Activated B cell treated with CpG ODN at 0.5 μM for 24 hours (primary cell): ENCODE data around the gene COQ10A. TPM values are rescaled to one million over a fixed set of nuclear protein-coding genes. Genes with fewer than 3 reads are reported as not detected.

ENCODE experiments used
- ATAC-seq: fragments of 200-7000 bp; cut with Tn5 transposase; one replicate; pipeline ENCODE4 v1.10.0; 2021; ENCODE audit warnings: low read depth, mild to moderate bottlenecking, moderate library complexity
- CTCF ChIA-PET: fragments of 350-600 bp; sonication (Branson Sonifier 250); formaldehyde crosslinking; loops from one replicate; lab custom pipeline; 2021; ENCODE audit warnings: antibody characterized with exemption; lab: Charles Lee
- POLR2A ChIA-PET: fragments of 350-600 bp; sonication (Branson Sonifier 250); formaldehyde crosslinking; loops from one replicate; lab custom pipeline; 2021; ENCODE audit warnings: antibody characterized with exemption; lab: Charles Lee
- DNase-seq: peaks from one replicate; pipeline ENCODE4 v3.0.0; 2022
- H3K27ac Mint-ChIP-seq: one replicate; pipeline ENCODE4 v1.8.0; 2020; ENCODE audit warnings: mixed read lengths
- H3K27me3 Mint-ChIP-seq: one replicate; pipeline ENCODE4 v1.8.0; 2021; ENCODE audit warnings: mixed read lengths
- H3K36me3 Mint-ChIP-seq: one replicate; pipeline ENCODE4 v1.8.0; 2021; ENCODE audit warnings: low read depth, mixed read lengths
- H3K4me1 Mint-ChIP-seq: one replicate; pipeline ENCODE4 v1.8.0; 2021; ENCODE audit warnings: mixed read lengths
- H3K4me3 Mint-ChIP-seq: one replicate; pipeline ENCODE4 v1.8.0; 2020; ENCODE audit warnings: mild to moderate bottlenecking, mixed read lengths
- H3K9me3 Mint-ChIP-seq: one replicate; pipeline ENCODE4 v1.8.0; 2020; ENCODE audit warnings: mixed read lengths
- CTCF ChIP-seq: fragments of 200-600 bp; IDR thresholded peaks from one replicate; pipeline ENCODE4 v1.8.0; 2022; ENCODE audit warnings: antibody characterized with exemption, mild to moderate bottlenecking
- intact Hi-C: fragments of 100-400 bp; cut with micrococcal nuclease; formaldehyde crosslinking; loops from one replicate; pipeline ENCODE4 v1.15.1; 2024
- total RNA-seq: library from RNA; stranded (reverse); gene quantifications from 2 replicates; pipeline ENCODE4 v1.2.3, GENCODE V29; 2022

Gene COQ10A
- total RNA-seq, 1 donor from 2014 or later = 35.6 TPM

- CTCF ChIA-PET = interaction anchor here (0.7 to 3.1 kb wide), 9 partner anchors 17 to 151 kb away, joined by 3 to 51 read pairs (median 3); partner anchors contain the start of genes ANKRD52, PAN2 and STAT2
These were observed 49.1 kb downstream of the COQ10A start, which contains the start of gene CNPY2 for GRCh38 chr12:56315622-56316473. Gene CNPY2, minus strand, starts transcription at chr12:56315988. Its CDS starts 771 bp downstream, at chr12:56315217.

GRCh38 chr12:56317675-56318074 is 50.9 kb downstream of the COQ10A start:
- Mint-ChIP-seq H3K9me3 (no peaks in the 10 kb centered on the region), H3K27me3 (no peaks in the 10 kb centered on the region), H3K4me3 (no peak overlapping the region), H3K36me3 (peaks cover 42% of the 10 kb centered on the region), H3K27ac (no peak overlapping the region), H3K4me1 (peaks cover 21% of the 10 kb centered on the region)
- CTCF ChIA-PET = interaction anchor here (3.1 kb wide), 1 partner anchor 145 kb away, joined by 51 read pairs; no protein-coding TSS in a partner anchor
- ATAC-seq = no peak
- no peak for TF ChIP-seq CTCF
- DNase-seq = no peak
- intact Hi-C loops = no loop called here
- POLR2A ChIA-PET = interaction anchor here (1.4 to 4.9 kb wide), 2 partner anchors 10 to 17 kb away, joined by 3 to 61 read pairs; partner anchors contain the start of gene PAN2

More at GRCh38 chr12:56315622-56316473, 49.1 kb downstream of the COQ10A start, which contains the start of gene CNPY2:
- DNase-seq (peak; percentile 85), ATAC-seq (peak; percentile 89)
- H3K36me3 Mint-ChIP-seq = peaks cover 42% of the 10 kb centered on the region
- peaks cover 21% of the 10 kb centered on the region for H3K4me1 Mint-ChIP-seq
- no peak for TF ChIP-seq CTCF
- H3K27ac Mint-ChIP-seq = peak within 1 kb of the TSS; percentile 98
- H3K9me3 Mint-ChIP-seq = no peaks in the 10 kb centered on the region
- peak within 1 kb of the TSS; percentile 98 for H3K4me3 Mint-ChIP-seq
- POLR2A ChIA-PET = interaction anchor here (0.6 to 4.9 kb wide), 54 partner anchors 8 to 1817 kb away, joined by 3 to 61 read pairs (median 4); partner anchors contain the start of genes ANKRD52, COQ10A, ESYT1 and GLS2
- intact Hi-C loops = loop anchor here (1.0 kb wide), 12 partner anchors 16 to 926 kb away; partner anchors contain the start of genes CS, IL23A, RNF41 and SPRYD4
- no peaks in the 10 kb centered on the region for H3K27me3 Mint-ChIP-seq

Other genes starting within 250 kb of the COQ10A start
- gene IKZF4, start 245.9 kb upstream of the COQ10A start, total RNA-seq = 4.1 and 6.4 TPM in 2 replicates
- gene RPS26, start 225.0 kb upstream of the COQ10A start, total RNA-seq = 23.9 and 28.1 TPM in 2 replicates
- not detected in 2 replicates for gene ERBB3, start 186.8 kb upstream of the COQ10A start, total RNA-seq
- 137 and 155 TPM in 2 replicates for gene PA2G4, start 162.4 kb upstream of the COQ10A start, total RNA-seq
- gene RPL41, start 150.3 kb upstream of the COQ10A start, total RNA-seq = 5,829 and 6,631 TPM in 2 replicates
- 15.4 and 17.1 TPM in 2 replicates for gene ZC3H10, start 148.7 kb upstream of the COQ10A start, total RNA-seq
- gene ESYT1, start 138.7 kb upstream of the COQ10A start, total RNA-seq = 120 and 137 TPM in 2 replicates
- 25.2 and 36.2 TPM in 2 replicates for gene MYL6B, start 114.4 kb upstream of the COQ10A start, total RNA-seq
- 921 and 1,059 TPM in 2 replicates for gene MYL6, start 108.6 kb upstream of the COQ10A start, total RNA-seq
- gene SMARCC2, start 77.5 kb upstream of the COQ10A start, total RNA-seq = 109 and 136 TPM in 2 replicates
- gene RNF41, start 45.0 kb upstream of the COQ10A start, total RNA-seq = 75.8 and 86.0 TPM in 2 replicates
- 27.7 and 31.4 TPM in 2 replicates for gene NABP2, start 42.6 kb upstream of the COQ10A start, total RNA-seq
- 0.37 and 1.00 TPM in 2 replicates for gene SLC39A5, start 36.9 kb upstream of the COQ10A start, total RNA-seq
- 44.1 and 44.8 TPM in 2 replicates for gene ANKRD52, start 8.6 kb upstream of the COQ10A start, total RNA-seq
- gene CS, start 33.4 kb downstream of the COQ10A start, total RNA-seq = 229 and 233 TPM in 2 replicates
- 72.1 and 98.8 TPM in 2 replicates for gene CNPY2, start 49.0 kb downstream of the COQ10A start, total RNA-seq
- gene PAN2, start 67.1 kb downstream of the COQ10A start, total RNA-seq = 86.3 and 98.9 TPM in 2 replicates
- 5.6 and 7.2 TPM in 2 replicates for gene IL23A, start 71.9 kb downstream of the COQ10A start, total RNA-seq
- 159 and 177 TPM in 2 replicates for gene STAT2, start 93.2 kb downstream of the COQ10A start, total RNA-seq
- gene APOF, start 95.9 kb downstream of the COQ10A start, total RNA-seq = not detected in 2 replicates
- 31.8 and 35.0 TPM in 2 replicates for gene TIMELESS, start 182.5 kb downstream of the COQ10A start, total RNA-seq
- not detected in 2 replicates for gene MIP, start 187.7 kb downstream of the COQ10A start, total RNA-seq
- 5.8 and 7.5 TPM in 2 replicates for gene SPRYD4, start 201.6 kb downstream of the COQ10A start, total RNA-seq
- gene GLS2, start 221.2 kb downstream of the COQ10A start, total RNA-seq = 2.6 and 3.5 TPM in 2 replicates